SK-N-SH treated with all-trans-retinoic acid at 6 μM for 48 hours (cell line): ENCODE data around the gene SLC7A4.

ENCODE experiments used
- ATAC-seq: fragments of 200-7000 bp; cut with Tn5 transposase; 3 replicates; pipeline ENCODE4 v1.9.1; 2020; ENCODE audit warnings: mild to moderate bottlenecking, moderate library complexity
- ARNTL ChIP-seq: fragments of 450-650 bp; formaldehyde crosslinking; IDR thresholded peaks from 2 replicates; pipeline ENCODE4 v1.5.0; 2020; ENCODE audit warnings: low read depth, mild to moderate bottlenecking, moderate library complexity, borderline replicate concordance
- CSDC2 ChIP-seq: fragments of 250-450 bp; sonication (Bioruptor Pico); IDR thresholded peaks from 2 replicates; pipeline ENCODE4 v1.5.0; 2020; ENCODE audit warnings: mild to moderate bottlenecking, moderate library complexity
- ESRRG ChIP-seq: fragments of 250-450 bp; sonication (Bioruptor Pico); IDR thresholded peaks from 2 replicates; pipeline ENCODE4 v1.6.1; 2021; ENCODE audit warnings: mild to moderate bottlenecking
- GLIS3 ChIP-seq: fragments of 250-450 bp; sonication (Bioruptor Pico); IDR thresholded peaks from 2 replicates; pipeline ENCODE4 v1.5.0; 2020; ENCODE audit warnings: mild to moderate bottlenecking, moderate library complexity
- OSR1 ChIP-seq: fragments of 250-450 bp; sonication (Bioruptor Pico); IDR thresholded peaks from 2 replicates; pipeline ENCODE4 v1.8.0; 2022; ENCODE audit warnings: moderate library complexity, mild to moderate bottlenecking, inconsistent platforms
- PPARA ChIP-seq: fragments of 250-450 bp; sonication (Bioruptor Pico); IDR thresholded peaks from 2 replicates; pipeline ENCODE4 v1.5.0; 2020; ENCODE audit warnings: mild to moderate bottlenecking, borderline replicate concordance
- RARB ChIP-seq: fragments of 250-450 bp; sonication (Bioruptor Pico); IDR thresholded peaks from 2 replicates; pipeline ENCODE4 v1.8.0; 2021; ENCODE audit warnings: mild to moderate bottlenecking, moderate library complexity
- SNAI2 ChIP-seq: fragments of 250-450 bp; sonication (Bioruptor Pico); IDR thresholded peaks from 2 replicates; pipeline ENCODE4 v1.5.0; 2020; ENCODE audit warnings: mild to moderate bottlenecking, moderate library complexity
- TCF4 ChIP-seq: fragments of 250-450 bp; sonication (Bioruptor Pico); IDR thresholded peaks from 2 replicates; pipeline ENCODE4 v1.8.0; 2021; ENCODE audit warnings: mild to moderate bottlenecking, moderate library complexity, borderline replicate concordance
- TOX ChIP-seq: fragments of 250-450 bp; sonication (Bioruptor Pico); IDR thresholded peaks from 2 replicates; pipeline ENCODE4 v1.8.0; 2021; ENCODE audit warnings: mild to moderate bottlenecking, moderate library complexity, borderline replicate concordance
- ZFP3 ChIP-seq: fragments of 250-450 bp; sonication (Bioruptor Pico); IDR thresholded peaks from 2 replicates; pipeline ENCODE4 v1.5.0; 2020; ENCODE audit warnings: mild to moderate bottlenecking, moderate library complexity
- ZFP30 ChIP-seq: fragments of 450-650 bp; formaldehyde crosslinking; IDR thresholded peaks from 2 replicates; pipeline ENCODE4 v1.5.0; 2022; ENCODE audit warnings: mild to moderate bottlenecking, moderate library complexity
- ZNF565 ChIP-seq: fragments of 450-650 bp; formaldehyde crosslinking; conservative IDR thresholded peaks from 2 replicates; pipeline ENCODE4 v1.5.0; 2020; ENCODE audit warnings: low read depth, mild to moderate bottlenecking, moderate library complexity
- ZNF70 ChIP-seq: fragments of 450-650 bp; formaldehyde crosslinking; IDR thresholded peaks from 2 replicates; pipeline ENCODE4 v1.5.0; 2020; ENCODE audit warnings: mild to moderate bottlenecking, moderate library complexity
- ZNF8 ChIP-seq: fragments of 450-650 bp; formaldehyde crosslinking; IDR thresholded peaks from 2 replicates; pipeline ENCODE4 v1.5.0; 2020; ENCODE audit warnings: mild to moderate bottlenecking, moderate library complexity
- TF ChIP-seq, protein P1 (sequence below): fragments of 250-450 bp; sonication (Bioruptor Pico); IDR thresholded peaks from 2 replicates; pipeline ENCODE4 v1.5.0; 2020; ENCODE audit warnings: mild to moderate bottlenecking, moderate library complexity
- TF ChIP-seq, protein P2 (sequence below): fragments of 250-450 bp; sonication (Bioruptor Pico); IDR thresholded peaks from 2 replicates; pipeline ENCODE4 v1.8.0; 2021; ENCODE audit warnings: low read depth, mild to moderate bottlenecking, moderate library complexity, borderline replicate concordance
- TF ChIP-seq, protein P3 (sequence below): fragments of 250-450 bp; sonication (Bioruptor Pico); IDR thresholded peaks from 2 replicates; pipeline ENCODE4 v1.5.1; 2020; ENCODE audit warnings: low read depth, mild to moderate bottlenecking, moderate library complexity
- TF ChIP-seq, protein P4 (sequence below): fragments of 250-450 bp; sonication (Bioruptor Pico); IDR thresholded peaks from 2 replicates; pipeline ENCODE4 v1.8.0; 2020; ENCODE audit warnings: mild to moderate bottlenecking, moderate library complexity, borderline replicate concordance
- TF ChIP-seq, protein P5 (sequence below): fragments of 250-450 bp; sonication (Bioruptor Pico); IDR thresholded peaks from 2 replicates; pipeline ENCODE4 v1.5.1; 2021; ENCODE audit warnings: mild to moderate bottlenecking, moderate library complexity

SLC7A4 gene

DNA sequence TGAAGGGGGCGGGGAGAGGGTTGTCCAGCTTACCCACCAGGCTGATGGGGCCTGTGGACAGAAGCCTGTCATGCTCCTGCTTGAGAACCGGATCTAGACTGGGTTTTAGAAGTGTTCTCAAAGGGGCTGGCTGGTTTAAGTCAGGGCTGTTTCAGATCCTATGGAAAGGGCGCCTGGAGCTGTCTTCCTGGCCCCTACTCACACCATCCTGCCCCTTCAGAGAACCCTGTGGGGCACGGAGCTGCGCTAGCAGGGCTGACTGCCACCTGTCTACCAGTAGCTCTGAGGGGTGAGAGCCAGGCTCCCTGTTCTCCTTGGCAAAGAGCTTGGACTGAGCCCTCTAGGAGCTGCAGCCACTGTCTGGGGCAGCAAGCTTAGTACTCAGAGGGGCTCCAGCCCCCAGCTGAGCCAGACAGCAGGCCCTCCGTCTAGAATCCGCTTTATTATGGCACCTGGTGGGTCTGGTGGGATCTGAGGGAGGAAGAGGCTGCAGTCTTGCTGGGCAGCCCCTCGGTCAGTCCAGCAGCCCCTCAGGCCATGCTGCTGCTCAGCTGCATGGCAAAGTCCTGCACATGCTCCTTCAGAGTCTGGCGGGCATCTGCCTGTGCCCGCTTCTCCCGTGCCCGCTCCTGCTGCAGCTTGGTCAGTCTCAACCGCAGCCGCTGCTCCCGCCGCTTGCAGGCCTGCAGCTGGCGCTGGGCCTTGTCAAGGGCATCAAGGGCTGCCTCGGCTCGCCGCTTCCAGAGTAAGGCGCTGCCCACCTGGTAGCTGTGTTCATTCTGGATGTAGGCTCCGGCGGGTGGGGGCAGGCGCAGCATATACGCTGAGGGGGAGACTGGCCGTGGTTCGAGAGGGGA lies 32.8 kb downstream of the SLC7A4 start:
- ATAC-seq, result no peak
- TF ChIP-seq GLIS3 (CRISPR knock-in tag), result no peak
- TF ChIP-seq ZNF8 (CRISPR knock-in tag), result no peak
- TF ChIP-seq, protein P1, sequence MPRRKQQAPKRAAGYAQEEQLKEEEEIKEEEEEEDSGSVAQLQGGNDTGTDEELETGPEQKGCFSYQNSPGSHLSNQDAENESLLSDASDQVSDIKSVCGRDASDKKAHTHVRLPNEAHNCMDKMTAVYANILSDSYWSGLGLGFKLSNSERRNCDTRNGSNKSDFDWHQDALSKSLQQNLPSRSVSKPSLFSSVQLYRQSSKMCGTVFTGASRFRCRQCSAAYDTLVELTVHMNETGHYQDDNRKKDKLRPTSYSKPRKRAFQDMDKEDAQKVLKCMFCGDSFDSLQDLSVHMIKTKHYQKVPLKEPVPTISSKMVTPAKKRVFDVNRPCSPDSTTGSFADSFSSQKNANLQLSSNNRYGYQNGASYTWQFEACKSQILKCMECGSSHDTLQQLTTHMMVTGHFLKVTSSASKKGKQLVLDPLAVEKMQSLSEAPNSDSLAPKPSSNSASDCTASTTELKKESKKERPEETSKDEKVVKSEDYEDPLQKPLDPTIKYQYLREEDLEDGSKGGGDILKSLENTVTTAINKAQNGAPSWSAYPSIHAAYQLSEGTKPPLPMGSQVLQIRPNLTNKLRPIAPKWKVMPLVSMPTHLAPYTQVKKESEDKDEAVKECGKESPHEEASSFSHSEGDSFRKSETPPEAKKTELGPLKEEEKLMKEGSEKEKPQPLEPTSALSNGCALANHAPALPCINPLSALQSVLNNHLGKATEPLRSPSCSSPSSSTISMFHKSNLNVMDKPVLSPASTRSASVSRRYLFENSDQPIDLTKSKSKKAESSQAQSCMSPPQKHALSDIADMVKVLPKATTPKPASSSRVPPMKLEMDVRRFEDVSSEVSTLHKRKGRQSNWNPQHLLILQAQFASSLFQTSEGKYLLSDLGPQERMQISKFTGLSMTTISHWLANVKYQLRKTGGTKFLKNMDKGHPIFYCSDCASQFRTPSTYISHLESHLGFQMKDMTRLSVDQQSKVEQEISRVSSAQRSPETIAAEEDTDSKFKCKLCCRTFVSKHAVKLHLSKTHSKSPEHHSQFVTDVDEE (CRISPR knock-in tag), result no peak
- TF ChIP-seq SNAI2 (CRISPR knock-in tag), result no peak
- no peak for TF ChIP-seq ESRRG
- TF ChIP-seq, protein P2, sequence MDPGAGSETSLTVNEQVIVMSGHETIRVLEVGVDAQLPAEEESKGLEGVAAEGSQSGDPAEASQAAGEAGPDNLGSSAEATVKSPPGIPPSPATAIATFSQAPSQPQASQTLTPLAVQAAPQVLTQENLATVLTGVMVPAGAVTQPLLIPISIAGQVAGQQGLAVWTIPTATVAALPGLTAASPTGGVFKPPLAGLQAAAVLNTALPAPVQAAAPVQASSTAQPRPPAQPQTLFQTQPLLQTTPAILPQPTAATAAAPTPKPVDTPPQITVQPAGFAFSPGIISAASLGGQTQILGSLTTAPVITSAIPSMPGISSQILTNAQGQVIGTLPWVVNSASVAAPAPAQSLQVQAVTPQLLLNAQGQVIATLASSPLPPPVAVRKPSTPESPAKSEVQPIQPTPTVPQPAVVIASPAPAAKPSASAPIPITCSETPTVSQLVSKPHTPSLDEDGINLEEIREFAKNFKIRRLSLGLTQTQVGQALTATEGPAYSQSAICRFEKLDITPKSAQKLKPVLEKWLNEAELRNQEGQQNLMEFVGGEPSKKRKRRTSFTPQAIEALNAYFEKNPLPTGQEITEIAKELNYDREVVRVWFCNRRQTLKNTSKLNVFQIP (CRISPR knock-in tag), result no peak
- TF ChIP-seq ARNTL (CRISPR knock-in tag), result no peak
- TF ChIP-seq, protein P3, sequence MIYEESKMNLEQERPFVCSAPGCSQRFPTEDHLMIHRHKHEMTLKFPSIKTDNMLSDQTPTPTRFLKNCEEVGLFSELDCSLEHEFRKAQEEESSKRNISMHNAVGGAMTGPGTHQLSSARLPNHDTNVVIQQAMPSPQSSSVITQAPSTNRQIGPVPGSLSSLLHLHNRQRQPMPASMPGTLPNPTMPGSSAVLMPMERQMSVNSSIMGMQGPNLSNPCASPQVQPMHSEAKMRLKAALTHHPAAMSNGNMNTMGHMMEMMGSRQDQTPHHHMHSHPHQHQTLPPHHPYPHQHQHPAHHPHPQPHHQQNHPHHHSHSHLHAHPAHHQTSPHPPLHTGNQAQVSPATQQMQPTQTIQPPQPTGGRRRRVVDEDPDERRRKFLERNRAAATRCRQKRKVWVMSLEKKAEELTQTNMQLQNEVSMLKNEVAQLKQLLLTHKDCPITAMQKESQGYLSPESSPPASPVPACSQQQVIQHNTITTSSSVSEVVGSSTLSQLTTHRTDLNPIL (CRISPR knock-in tag), result no peak
- no peak for TF ChIP-seq TCF4 (CRISPR knock-in tag)
- TF ChIP-seq CSDC2, result no peak
- no peak for TF ChIP-seq PPARA (CRISPR knock-in tag)
- no peak for TF ChIP-seq OSR1 (CRISPR knock-in tag)
- no peak for TF ChIP-seq RARB
- TF ChIP-seq, protein P4, sequence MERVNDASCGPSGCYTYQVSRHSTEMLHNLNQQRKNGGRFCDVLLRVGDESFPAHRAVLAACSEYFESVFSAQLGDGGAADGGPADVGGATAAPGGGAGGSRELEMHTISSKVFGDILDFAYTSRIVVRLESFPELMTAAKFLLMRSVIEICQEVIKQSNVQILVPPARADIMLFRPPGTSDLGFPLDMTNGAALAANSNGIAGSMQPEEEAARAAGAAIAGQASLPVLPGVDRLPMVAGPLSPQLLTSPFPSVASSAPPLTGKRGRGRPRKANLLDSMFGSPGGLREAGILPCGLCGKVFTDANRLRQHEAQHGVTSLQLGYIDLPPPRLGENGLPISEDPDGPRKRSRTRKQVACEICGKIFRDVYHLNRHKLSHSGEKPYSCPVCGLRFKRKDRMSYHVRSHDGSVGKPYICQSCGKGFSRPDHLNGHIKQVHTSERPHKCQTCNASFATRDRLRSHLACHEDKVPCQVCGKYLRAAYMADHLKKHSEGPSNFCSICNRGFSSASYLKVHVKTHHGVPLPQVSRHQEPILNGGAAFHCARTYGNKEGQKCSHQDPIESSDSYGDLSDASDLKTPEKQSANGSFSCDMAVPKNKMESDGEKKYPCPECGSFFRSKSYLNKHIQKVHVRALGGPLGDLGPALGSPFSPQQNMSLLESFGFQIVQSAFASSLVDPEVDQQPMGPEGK (CRISPR knock-in tag), result no peak
- no peak for TF ChIP-seq TOX (CRISPR knock-in tag)
- TF ChIP-seq, protein P5, sequence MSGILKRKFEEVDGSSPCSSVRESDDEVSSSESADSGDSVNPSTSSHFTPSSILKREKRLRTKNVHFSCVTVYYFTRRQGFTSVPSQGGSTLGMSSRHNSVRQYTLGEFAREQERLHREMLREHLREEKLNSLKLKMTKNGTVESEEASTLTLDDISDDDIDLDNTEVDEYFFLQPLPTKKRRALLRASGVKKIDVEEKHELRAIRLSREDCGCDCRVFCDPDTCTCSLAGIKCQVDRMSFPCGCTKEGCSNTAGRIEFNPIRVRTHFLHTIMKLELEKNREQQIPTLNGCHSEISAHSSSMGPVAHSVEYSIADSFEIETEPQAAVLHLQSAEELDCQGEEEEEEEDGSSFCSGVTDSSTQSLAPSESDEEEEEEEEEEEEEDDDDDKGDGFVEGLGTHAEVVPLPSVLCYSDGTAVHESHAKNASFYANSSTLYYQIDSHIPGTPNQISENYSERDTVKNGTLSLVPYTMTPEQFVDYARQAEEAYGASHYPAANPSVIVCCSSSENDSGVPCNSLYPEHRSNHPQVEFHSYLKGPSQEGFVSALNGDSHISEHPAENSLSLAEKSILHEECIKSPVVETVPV (CRISPR knock-in tag), result no peak
- TF ChIP-seq ZNF565 (CRISPR knock-in tag), result no peak
- no peak for TF ChIP-seq ZFP30 (CRISPR knock-in tag)

DNA sequence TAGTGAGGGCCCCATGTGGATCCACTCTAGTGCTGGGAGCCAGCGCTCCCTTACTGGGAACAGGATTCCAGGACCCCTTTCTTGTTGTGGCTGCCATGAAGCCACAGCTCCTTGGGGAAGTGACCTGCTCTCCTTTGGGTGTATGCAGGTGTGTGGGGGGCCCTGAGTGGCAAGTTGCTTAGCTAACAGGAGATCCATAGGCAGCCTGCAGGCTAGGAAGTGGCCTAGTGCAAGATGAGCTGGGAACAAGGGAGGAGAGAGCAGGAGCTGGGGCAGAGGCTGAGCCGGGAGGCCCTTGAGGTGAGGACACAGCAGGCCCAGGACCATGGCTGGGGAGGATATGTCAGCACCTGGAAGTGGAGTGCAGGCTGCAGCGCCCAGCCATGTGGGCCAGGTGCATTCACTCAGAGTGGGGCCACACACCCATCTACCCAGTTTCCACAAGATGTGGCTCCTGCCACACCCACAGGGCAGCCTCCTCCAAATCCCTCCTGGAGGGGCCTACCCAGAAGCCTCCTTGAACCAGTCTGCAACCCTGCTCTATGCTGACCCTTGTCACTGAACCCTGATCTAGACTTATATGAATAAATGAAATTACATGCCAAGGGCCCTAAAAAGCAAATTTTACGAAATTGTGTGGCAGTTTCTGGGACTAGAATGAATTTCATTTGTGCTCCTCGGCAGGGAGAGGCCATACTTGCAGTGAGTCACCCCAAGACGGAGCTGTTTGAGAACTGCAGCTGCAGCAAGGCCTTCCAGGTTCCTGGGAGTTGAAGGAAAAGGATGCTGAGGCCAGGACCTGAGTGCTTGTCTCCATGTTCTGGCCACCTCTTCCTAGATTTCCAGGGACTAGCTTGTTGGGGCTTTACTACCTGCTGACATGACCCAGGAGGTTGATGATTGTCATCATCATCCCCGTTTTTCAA lies 33.7 kb downstream of the SLC7A4 start:
- no peak for ATAC-seq
- TF ChIP-seq, protein P2 (CRISPR knock-in tag), result no peak
- TF ChIP-seq TOX (CRISPR knock-in tag) (no peak), ZNF70 (CRISPR knock-in tag) (no peak), SNAI2 (CRISPR knock-in tag) (no peak), ZNF565 (CRISPR knock-in tag) (no peak), TCF4 (CRISPR knock-in tag) (no peak), OSR1 (CRISPR knock-in tag) (no peak), CSDC2 (no peak), ZFP3 (CRISPR knock-in tag) (no peak), ARNTL (CRISPR knock-in tag) (no peak), PPARA (CRISPR knock-in tag) (no peak), GLIS3 (CRISPR knock-in tag) (no peak), ZFP30 (CRISPR knock-in tag) (no peak)
- TF ChIP-seq, protein P3 (CRISPR knock-in tag), result no peak
- TF ChIP-seq, protein P5 (CRISPR knock-in tag), result no peak
